ENCODE data around the gene DPH6.

The DPH6 gene

DNA sequence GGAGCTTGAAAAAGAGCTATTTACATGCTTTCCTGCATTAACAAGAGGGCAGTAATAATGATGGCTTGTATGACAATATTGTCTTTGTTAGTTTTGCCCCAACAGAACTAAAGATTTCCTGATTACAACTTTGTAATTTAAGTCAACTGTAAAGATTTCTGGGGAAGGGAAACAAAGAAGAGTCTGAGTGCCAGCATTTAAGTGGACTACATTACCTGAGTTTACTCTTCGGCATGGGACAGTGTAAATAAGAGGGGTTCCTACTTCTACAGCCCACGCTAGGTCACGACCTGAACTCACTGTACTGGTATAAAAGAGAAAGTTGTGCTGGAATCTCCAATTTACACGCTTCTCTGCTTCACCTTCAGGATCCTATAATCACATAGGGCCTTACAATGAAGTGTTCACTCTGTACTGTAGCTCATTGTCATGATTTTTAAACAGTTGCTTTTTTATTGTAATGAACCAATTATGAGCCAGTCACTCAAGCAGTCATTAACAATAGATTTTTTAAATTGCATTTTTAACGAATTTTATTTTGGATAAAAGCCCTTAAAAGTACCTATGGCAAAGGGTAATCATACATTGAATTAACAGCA lies 39.6 kb downstream of the DPH6 start:
- no peaks in the 10 kb centered on the region for H3K79me2 ChIP-seq
- H3K27ac ChIP-seq = peak overlapping the region; percentile 45
- no peak overlapping the region for H3K9ac ChIP-seq
- peak overlapping the region; percentile 44 for H2AFZ ChIP-seq
- no peaks in the 10 kb centered on the region for H3K9me3 ChIP-seq (ENCODE audit: control insufficient read depth, low read length)
- peak overlapping the region; percentile 50 for H3K4me2 ChIP-seq (ENCODE audit: low read length)
- H3K4me3 ChIP-seq (ENCODE audit: low read depth, low read length) = peak overlapping the region; percentile 15
- TF ChIP-seq CTCF (IDR thresholded peaks at IDR 0.05) = no peak
- H3K36me3 ChIP-seq (ENCODE audit: control insufficient read depth, insufficient read depth, low read length) = no peaks in the 10 kb centered on the region
- no peaks in the 10 kb centered on the region for H3K27me3 ChIP-seq (ENCODE audit: control insufficient read depth, insufficient read depth, low read length)
- peaks cover 6% of the 10 kb centered on the region for H3K4me1 ChIP-seq

GRCh38 chr15:35505809-35506208 lies 40.2 kb downstream of the DPH6 start:
- H3K9me3 ChIP-seq (ENCODE audit: control insufficient read depth, low read length) = no peaks in the 10 kb centered on the region
- H3K79me2 ChIP-seq = no peaks in the 10 kb centered on the region
- H3K4me1 ChIP-seq = peaks cover 6% of the 10 kb centered on the region
- H2AFZ ChIP-seq = no peak overlapping the region
- H3K36me3 ChIP-seq (ENCODE audit: control insufficient read depth, insufficient read depth, low read length) = no peaks in the 10 kb centered on the region
- no peaks in the 10 kb centered on the region for H3K27me3 ChIP-seq (ENCODE audit: control insufficient read depth, insufficient read depth, low read length)
- H3K4me2 ChIP-seq (ENCODE audit: low read length) = no peak overlapping the region
- TF ChIP-seq CTCF (IDR thresholded peaks at IDR 0.05) = no peak
- peak overlapping the region; percentile 45 for H3K27ac ChIP-seq
- no peak overlapping the region for H3K4me3 ChIP-seq (ENCODE audit: low read depth, low read length)
- H3K9ac ChIP-seq = no peak overlapping the region

DNA sequence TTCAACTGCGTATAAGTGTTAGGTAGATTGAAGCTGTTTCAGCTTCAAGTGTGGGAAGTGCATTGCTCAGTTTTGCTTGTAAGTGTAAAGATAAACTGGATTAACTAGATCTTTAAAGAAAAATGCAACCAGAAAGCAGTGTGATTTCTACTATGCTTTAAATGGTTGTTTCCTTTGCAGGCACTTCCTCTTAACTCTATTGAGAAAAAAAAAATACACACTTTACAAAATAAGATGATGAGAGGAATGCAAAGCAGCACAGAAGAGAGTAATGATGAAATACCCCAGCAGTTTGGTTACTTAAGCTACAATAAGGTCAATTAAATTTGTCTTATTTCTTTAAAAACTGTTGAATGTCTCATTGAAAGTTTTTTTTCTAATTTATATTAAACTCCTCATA lies 40.8 kb downstream of the DPH6 start:
- TF ChIP-seq CTCF (IDR thresholded peaks at IDR 0.05) = no peak
- H3K4me1 ChIP-seq = peaks cover 6% of the 10 kb centered on the region
- H3K4me3 ChIP-seq (ENCODE audit: low read depth, low read length) = no peak overlapping the region
- no peaks in the 10 kb centered on the region for H3K27me3 ChIP-seq (ENCODE audit: control insufficient read depth, insufficient read depth, low read length)
- H3K27ac ChIP-seq = peak overlapping the region; percentile 4
- H3K36me3 ChIP-seq (ENCODE audit: control insufficient read depth, insufficient read depth, low read length) = no peaks in the 10 kb centered on the region
- H3K79me2 ChIP-seq = no peaks in the 10 kb centered on the region
- H2AFZ ChIP-seq = peak overlapping the region; percentile 42
- no peaks in the 10 kb centered on the region for H3K9me3 ChIP-seq (ENCODE audit: control insufficient read depth, low read length)
- H3K4me2 ChIP-seq (ENCODE audit: low read length) = no peak overlapping the region
- H3K9ac ChIP-seq = no peak overlapping the region

GRCh38 chr15:35499723-35500122 lies 46.2 kb downstream of the DPH6 start:
- Histone ChIP-seq H3K9ac (no peak overlapping the region), H3K9me3 (ENCODE audit: control insufficient read depth, low read length) (no peaks in the 10 kb centered on the region), H3K36me3 (ENCODE audit: control insufficient read depth, insufficient read depth, low read length) (no peaks in the 10 kb centered on the region), H3K4me2 (ENCODE audit: low read length) (no peak overlapping the region), H3K4me1 (peaks cover 1% of the 10 kb centered on the region), H3K4me3 (ENCODE audit: low read depth, low read length) (no peak overlapping the region), H3K79me2 (no peaks in the 10 kb centered on the region), H3K27me3 (ENCODE audit: control insufficient read depth, insufficient read depth, low read length) (no peaks in the 10 kb centered on the region), H2AFZ (no peak overlapping the region), H3K27ac (no peak overlapping the region)
- TF ChIP-seq CTCF (IDR thresholded peaks at IDR 0.05) = no peak

- no peak overlapping the region for H3K4me2 ChIP-seq (ENCODE audit: low read length)
- no peaks in the 10 kb centered on the region for H3K36me3 ChIP-seq (ENCODE audit: control insufficient read depth, insufficient read depth, low read length)
- no peak overlapping the region for H3K9ac ChIP-seq
- no peaks in the 10 kb centered on the region for H3K4me1 ChIP-seq
- no peaks in the 10 kb centered on the region for H3K27me3 ChIP-seq (ENCODE audit: control insufficient read depth, insufficient read depth, low read length)
- peak overlapping the region; percentile 18 for H2AFZ ChIP-seq
- no peaks in the 10 kb centered on the region for H3K9me3 ChIP-seq (ENCODE audit: control insufficient read depth, low read length)
- H3K79me2 ChIP-seq = no peaks in the 10 kb centered on the region
- H3K4me3 ChIP-seq (ENCODE audit: low read depth, low read length) = no peak overlapping the region
- no peak for TF ChIP-seq CTCF (IDR thresholded peaks at IDR 0.05)
- no peak overlapping the region for H3K27ac ChIP-seq
Measured at GRCh38 chr15:35496585-35496984, 49.4 kb downstream of the DPH6 start.
